Suprapubic skin (tissue), 3 donors: ENCODE measurements around the gene ST6GALNAC1.

Experiments used
- CTCF ChIP-seq, 2 donors: fragments of 200-600 bp in 1 of 2; fragments of 450-650 bp in 1 of 2; sonication (generic) in 1 of 2; IDR thresholded peaks; one replicate each; pipeline ENCODE4 v1.5.1; 2016 to 2019; ENCODE audit warnings: antibody characterized with exemption in 2 of 2, mild to moderate bottlenecking in 1 of 2, moderate library complexity in 1 of 2
- EP300 ChIP-seq: sonication (generic); formaldehyde crosslinking; IDR thresholded peaks from one replicate; pipeline ENCODE4 v1.6.1; 2017; ENCODE audit warnings: antibody characterized with exemption
- POLR2A ChIP-seq, 2 donors: fragments of 450-650 bp; IDR thresholded peaks; one replicate each; pipeline ENCODE4 v1.6.1; 2017; ENCODE audit warnings: antibody characterized with exemption in 2 of 2, mild to moderate bottlenecking in 2 of 2, moderate library complexity in 2 of 2

- no peak for TF ChIP-seq POLR2A (IDR thresholded peaks at IDR 0.05)
- TF ChIP-seq EP300, result no peak
- TF ChIP-seq CTCF (IDR thresholded peaks at IDR 0.05), result no peak
Measured at GRCh38 chr17:76685366-76685765, 41.8 kb upstream of the ST6GALNAC1 start.
